Hepatocyte (in vitro differentiated cells): ENCODE results near the gene ZNF546. TPM values are rescaled to one million over a fixed set of nuclear protein-coding genes. Genes with fewer than 3 reads are reported as not detected.

Source experiments
- DNase-seq: peaks from one replicate; pipeline ENCODE4 v3.0.0-alpha.2; 2016; ENCODE audit warnings: low spot score
- H2AFZ ChIP-seq: fragments of 200-600 bp; sonication (generic); 2 replicates; pipeline ENCODE4 v1.6.0; 2016; ENCODE audit warnings: antibody characterized with exemption, mild to moderate bottlenecking
- H3K27ac ChIP-seq: fragments of 200-600 bp; sonication (generic); 2 replicates; pipeline ENCODE4 v1.5.1; 2016; ENCODE audit warnings: mild to moderate bottlenecking
- H3K27me3 ChIP-seq: fragments of 200-600 bp; sonication (generic); 2 replicates; pipeline ENCODE4 v1.6.1; 2016
- H3K36me3 ChIP-seq: fragments of 200-600 bp; sonication (generic); replicated peaks from 2 replicates; pipeline ENCODE4 v1.5.1; 2016; ENCODE audit warnings: low read depth; ENCODE audit not compliant: insufficient read depth
- H3K4me1 ChIP-seq: fragments of 200-600 bp; sonication (generic); 2 replicates; pipeline ENCODE4 v1.5.1; 2016; ENCODE audit warnings: mild to moderate bottlenecking, moderate library complexity; ENCODE audit not compliant: insufficient read depth
- H3K4me2 ChIP-seq: fragments of 200-600 bp; sonication (generic); 2 replicates; pipeline ENCODE4 v1.6.0; 2016
- H3K4me3 ChIP-seq: fragments of 200-600 bp; sonication (generic); 2 replicates; pipeline ENCODE4 v1.5.1; 2016; ENCODE audit warnings: mild to moderate bottlenecking
- H3K79me2 ChIP-seq: fragments of 200-600 bp; sonication (generic); 2 replicates; pipeline ENCODE4 v1.6.0; 2017; ENCODE audit warnings: mild to moderate bottlenecking
- H3K9me2 ChIP-seq: fragments of 200-600 bp; sonication (generic); replicated peaks from 2 replicates; pipeline ENCODE4 v1.6.0; 2017; ENCODE audit warnings: mild to moderate bottlenecking; ENCODE audit not compliant: insufficient read depth
- H3K9me3 ChIP-seq: fragments of 200-600 bp; sonication (generic); 2 replicates; pipeline ENCODE4 v1.5.1; 2016; ENCODE audit warnings: low read depth, mild to moderate bottlenecking
- H4K20me1 ChIP-seq: fragments of 200-600 bp; sonication (generic); 2 replicates; pipeline ENCODE4 v1.6.0; 2016; ENCODE audit warnings: mild to moderate bottlenecking; ENCODE audit not compliant: insufficient read depth, poor library complexity, severe bottlenecking
- CTCF ChIP-seq: fragments of 200-600 bp; sonication (generic); IDR thresholded peaks from 2 replicates; pipeline ENCODE4 v1.5.1; 2016; ENCODE audit warnings: antibody characterized with exemption, mild to moderate bottlenecking; ENCODE audit not compliant: poor library complexity
- EZH2 ChIP-seq: fragments of 200-600 bp; sonication (generic); IDR thresholded peaks from 2 replicates; pipeline ENCODE4 v1.6.1; 2016; ENCODE audit warnings: antibody characterized with exemption, mild to moderate bottlenecking, borderline replicate concordance
- EZH2phosphoT487 ChIP-seq: fragments of 200-600 bp; sonication (generic); IDR thresholded peaks from one replicate; pipeline ENCODE4 v1.6.1; 2018; ENCODE audit warnings: antibody characterized with exemption, mild to moderate bottlenecking, low read depth, moderate library complexity; ENCODE audit not compliant: unreplicated experiment, severe bottlenecking
- WGBS: methylation state at CpG from one replicate; pipeline ENCODE4 v1.1.6; 2016; ENCODE audit warnings: low lambda C conversion rate; ENCODE audit errors: missing lambda C conversion rate; 5-methylcytosine and 5-hydroxymethylcytosine counted together
- polyA plus RNA-seq: library from polyadenylated mRNA; unstranded; fragments of >200 nt; fragmentation: Nextera tagmentation; extraction: Ambion mirVana; gene quantifications from 2 replicates; pipeline ENCODE4 v1.2.1, GENCODE V29; 2016
- total RNA-seq: library from RNA; depleted of rRNA; stranded (reverse); fragments of >200 nt; gene quantifications from 2 replicates; pipeline ENCODE4 v1.2.3, GENCODE V29; 2014

The ZNF546 gene
- total RNA-seq: 1.6 and 1.8 TPM in 2 replicates
- 1.1 and 1.7 TPM in 2 replicates for polyA plus RNA-seq

DNA sequence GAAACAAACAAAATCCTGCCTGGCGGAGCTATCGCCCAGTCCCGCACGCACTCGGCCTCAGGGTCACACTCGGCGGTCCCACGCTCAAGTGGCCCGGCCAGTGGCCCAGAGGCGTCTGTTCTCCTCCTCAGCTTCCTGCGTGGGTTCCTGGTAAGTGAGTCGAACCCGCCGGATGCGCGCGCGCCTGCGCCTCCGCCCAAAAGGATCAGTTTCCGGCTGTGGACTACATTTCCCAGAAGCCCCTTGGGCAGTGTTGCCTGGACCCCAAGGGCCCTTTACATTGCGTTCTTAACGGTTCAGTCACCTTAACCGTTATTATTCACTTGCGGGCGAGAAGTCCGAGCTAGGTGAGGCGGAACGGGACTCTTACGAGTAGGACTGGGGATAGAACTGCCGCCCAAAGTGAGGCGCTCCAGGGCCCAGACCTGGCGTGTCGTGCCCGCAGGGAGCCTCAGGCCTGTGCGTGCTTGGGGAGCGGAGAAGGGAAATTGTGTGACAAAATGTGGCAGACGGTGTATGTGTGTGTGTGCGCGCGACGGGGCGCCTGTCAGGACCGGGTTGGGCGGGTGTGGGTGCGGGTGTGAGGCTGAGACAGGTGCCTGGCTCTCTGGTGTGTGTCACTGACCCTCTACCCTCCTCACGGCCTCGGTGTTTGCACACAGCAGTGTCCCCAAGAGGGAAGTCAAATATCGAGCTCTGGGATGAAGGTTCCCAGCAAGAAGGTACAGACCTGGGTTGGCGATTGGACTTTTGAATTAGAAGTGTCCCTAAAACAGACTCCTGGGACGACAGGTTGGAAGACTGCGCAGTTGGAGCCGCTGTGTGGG is at the start of gene ZNF546:
Gene ZNF546 (plus strand): TSS at position 250 of the 827 bp plus-strand sequence. CDS start 1,267 bp downstream, outside the sequence.
- TF ChIP-seq EZH2 (no peak), CTCF (no peak), EZH2phosphoT487 (no peak)
- Histone ChIP-seq H3K4me1 (peaks cover 8% of the 10 kb centered on the region), H3K4me2 (peak within 1 kb of the TSS; percentile 83), H3K9me2 (no peaks in the 10 kb centered on the region), H3K36me3 (no peaks in the 10 kb centered on the region), H2AFZ (peak within 1 kb of the TSS; percentile 98), H3K27me3 (no peaks in the 10 kb centered on the region), H3K27ac (peak within 1 kb of the TSS; percentile 88), H3K9me3 (no peaks in the 10 kb centered on the region), H4K20me1 (no peaks in the 10 kb centered on the region), H3K79me2 (peaks cover 33% of the 10 kb centered on the region), H3K4me3 (peak within 1 kb of the TSS; percentile 67)
- peak; percentile 92 for DNase-seq
- WGBS: 7% methylated on average over 53 of the region's 53 CpGs

GRCh38 chr19:39949026-39949747 is 47.7 kb upstream of the ZNF546 start:
- DNase-seq: no peak
- Histone ChIP-seq H3K27me3 (no peaks in the 10 kb centered on the region), H3K9me2 (no peaks in the 10 kb centered on the region)

GRCh38 chr19:39951065-39951650 is 45.7 kb upstream of the ZNF546 start:
- H3K27me3 ChIP-seq: no peaks in the 10 kb centered on the region
- H3K4me3 ChIP-seq: no peak overlapping the region
- H3K9me2 ChIP-seq: no peaks in the 10 kb centered on the region
- H3K36me3 ChIP-seq: no peaks in the 10 kb centered on the region
- 93% methylated on average over 2 of the region's 2 CpGs for WGBS
- no peaks in the 10 kb centered on the region for H3K79me2 ChIP-seq
- peaks cover 2% of the 10 kb centered on the region for H3K4me1 ChIP-seq
- no peaks in the 10 kb centered on the region for H4K20me1 ChIP-seq
- H3K9me3 ChIP-seq: no peaks in the 10 kb centered on the region
- no peak for DNase-seq
- no peak for TF ChIP-seq CTCF
- no peak for TF ChIP-seq EZH2phosphoT487
- TF ChIP-seq EZH2: no peak
- H3K27ac ChIP-seq: no peak overlapping the region
- no peak overlapping the region for H2AFZ ChIP-seq
- no peak overlapping the region for H3K4me2 ChIP-seq

More at GRCh38 chr19:39949026-39949747, 47.7 kb upstream of the ZNF546 start:
- H3K4me1 ChIP-seq: peaks cover 8% of the 10 kb centered on the region
- no peaks in the 10 kb centered on the region for H4K20me1 ChIP-seq
- no peaks in the 10 kb centered on the region for H3K9me3 ChIP-seq
- no peaks in the 10 kb centered on the region for H3K36me3 ChIP-seq
- H3K4me2 ChIP-seq: no peak overlapping the region
- no peak overlapping the region for H2AFZ ChIP-seq
- WGBS: 88% methylated on average over 2 of the region's 2 CpGs
- no peak overlapping the region for H3K4me3 ChIP-seq
- TF ChIP-seq EZH2: no peak
- no peak for TF ChIP-seq CTCF
- TF ChIP-seq EZH2phosphoT487: no peak
- no peaks in the 10 kb centered on the region for H3K79me2 ChIP-seq
- no peak overlapping the region for H3K27ac ChIP-seq
